Measurements from ENCODE around the gene ZBTB46.

Gene ZBTB46

DNA sequence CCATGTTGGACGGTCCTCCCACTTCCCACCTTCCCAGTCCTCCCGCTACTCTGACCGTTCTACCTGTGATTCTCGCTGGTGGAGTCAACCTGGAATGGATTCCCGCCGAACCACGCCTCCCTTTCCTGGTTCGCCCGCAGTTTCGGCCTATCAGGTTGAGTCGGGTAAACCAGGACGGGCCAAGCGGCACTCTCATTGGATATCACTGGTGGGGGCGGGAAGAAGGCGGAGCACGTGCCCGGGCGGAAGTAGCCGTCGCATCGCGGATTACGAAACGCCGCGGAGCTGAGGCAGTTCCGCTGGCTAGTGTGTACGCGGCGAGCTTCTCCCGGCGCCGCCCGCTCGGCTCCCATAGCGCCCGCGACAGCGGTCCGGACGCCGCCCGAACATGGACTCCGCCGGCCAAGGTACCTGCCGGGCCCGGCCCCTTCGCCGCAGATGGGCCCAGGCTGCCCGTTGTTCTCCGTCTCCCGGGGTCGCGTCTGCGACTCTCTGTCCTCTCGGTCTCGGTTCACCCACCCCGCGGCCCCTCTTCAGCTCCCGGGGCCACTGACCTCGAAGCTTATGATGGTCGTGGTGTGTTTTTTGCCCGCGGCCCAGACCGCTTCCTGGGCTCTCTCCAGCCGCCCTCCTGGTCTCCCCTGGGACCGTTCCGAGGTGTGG lies 34.0 kb upstream of the ZBTB46 start, which contains the start of gene TPD52L2 (continued):
- peak; percentile 66; the same call in 1 of the 2 replicates for TF ChIP-seq ZNF394 (tag by site-specific recombination; IDR thresholded peaks at IDR 0.05; ENCODE audit: borderline replicate concordance)
- no peak for TF ChIP-seq ZNF776 (tag by site-specific recombination; IDR thresholded peaks at IDR 0.05; ENCODE audit: borderline replicate concordance)
- peak; percentile 82 for TF ChIP-seq ZBTB8A (tag by site-specific recombination; IDR thresholded peaks at IDR 0.05)
- no peak for TF ChIP-seq ZNF121 (tag by site-specific recombination; IDR thresholded peaks at IDR 0.05)
- no peak for TF ChIP-seq BCL11A (tag by site-specific recombination; IDR thresholded peaks at IDR 0.05; ENCODE audit: low read depth)
- no peak for TF ChIP-seq ZNF302 (tag by site-specific recombination; IDR thresholded peaks at IDR 0.05; ENCODE audit: low read depth)
- no peak for TF ChIP-seq GFI1B (tag by site-specific recombination; IDR thresholded peaks at IDR 0.05)
- TF ChIP-seq KLF8 (tag by site-specific recombination; IDR thresholded peaks at IDR 0.05), result peak; percentile 74
- TF ChIP-seq KLF1 (tag by site-specific recombination; IDR thresholded peaks at IDR 0.05), result no peak
- TF ChIP-seq TRIM28 (IDR thresholded peaks at IDR 0.05; ENCODE audit: borderline replicate concordance, low read length), result 0 out of 2 replicates have a peak, but pooled peaks have one; percentile 57
- TF ChIP-seq, protein P1, sequence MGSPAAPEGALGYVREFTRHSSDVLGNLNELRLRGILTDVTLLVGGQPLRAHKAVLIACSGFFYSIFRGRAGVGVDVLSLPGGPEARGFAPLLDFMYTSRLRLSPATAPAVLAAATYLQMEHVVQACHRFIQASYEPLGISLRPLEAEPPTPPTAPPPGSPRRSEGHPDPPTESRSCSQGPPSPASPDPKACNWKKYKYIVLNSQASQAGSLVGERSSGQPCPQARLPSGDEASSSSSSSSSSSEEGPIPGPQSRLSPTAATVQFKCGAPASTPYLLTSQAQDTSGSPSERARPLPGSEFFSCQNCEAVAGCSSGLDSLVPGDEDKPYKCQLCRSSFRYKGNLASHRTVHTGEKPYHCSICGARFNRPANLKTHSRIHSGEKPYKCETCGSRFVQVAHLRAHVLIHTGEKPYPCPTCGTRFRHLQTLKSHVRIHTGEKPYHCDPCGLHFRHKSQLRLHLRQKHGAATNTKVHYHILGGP (tag by site-specific recombination; IDR thresholded peaks at IDR 0.05), result no peak
- TF ChIP-seq ZNF596 (tag by site-specific recombination; IDR thresholded peaks at IDR 0.05), result no peak
- no peak for TF ChIP-seq ZNF214 (tag by site-specific recombination; IDR thresholded peaks at IDR 0.05; ENCODE audit: borderline replicate concordance)
- TF ChIP-seq, protein P2, sequence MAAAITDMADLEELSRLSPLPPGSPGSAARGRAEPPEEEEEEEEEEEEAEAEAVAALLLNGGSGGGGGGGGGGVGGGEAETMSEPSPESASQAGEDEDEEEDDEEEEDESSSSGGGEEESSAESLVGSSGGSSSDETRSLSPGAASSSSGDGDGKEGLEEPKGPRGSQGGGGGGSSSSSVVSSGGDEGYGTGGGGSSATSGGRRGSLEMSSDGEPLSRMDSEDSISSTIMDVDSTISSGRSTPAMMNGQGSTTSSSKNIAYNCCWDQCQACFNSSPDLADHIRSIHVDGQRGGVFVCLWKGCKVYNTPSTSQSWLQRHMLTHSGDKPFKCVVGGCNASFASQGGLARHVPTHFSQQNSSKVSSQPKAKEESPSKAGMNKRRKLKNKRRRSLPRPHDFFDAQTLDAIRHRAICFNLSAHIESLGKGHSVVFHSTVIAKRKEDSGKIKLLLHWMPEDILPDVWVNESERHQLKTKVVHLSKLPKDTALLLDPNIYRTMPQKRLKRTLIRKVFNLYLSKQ (tag by site-specific recombination; IDR thresholded peaks at IDR 0.05; ENCODE audit: borderline replicate concordance), result no peak
- no peak for TF ChIP-seq ZNF48 (tag by site-specific recombination; IDR thresholded peaks at IDR 0.05)
- TF ChIP-seq ZNF350 (tag by site-specific recombination; IDR thresholded peaks at IDR 0.05), result no peak
- peak; percentile 62; the same call in 1 of the 2 replicates for TF ChIP-seq ZXDB (tag by site-specific recombination; IDR thresholded peaks at IDR 0.05)
- TF ChIP-seq ZNF621 (tag by site-specific recombination; IDR thresholded peaks at IDR 0.05), result no peak
- TF ChIP-seq, protein P3, sequence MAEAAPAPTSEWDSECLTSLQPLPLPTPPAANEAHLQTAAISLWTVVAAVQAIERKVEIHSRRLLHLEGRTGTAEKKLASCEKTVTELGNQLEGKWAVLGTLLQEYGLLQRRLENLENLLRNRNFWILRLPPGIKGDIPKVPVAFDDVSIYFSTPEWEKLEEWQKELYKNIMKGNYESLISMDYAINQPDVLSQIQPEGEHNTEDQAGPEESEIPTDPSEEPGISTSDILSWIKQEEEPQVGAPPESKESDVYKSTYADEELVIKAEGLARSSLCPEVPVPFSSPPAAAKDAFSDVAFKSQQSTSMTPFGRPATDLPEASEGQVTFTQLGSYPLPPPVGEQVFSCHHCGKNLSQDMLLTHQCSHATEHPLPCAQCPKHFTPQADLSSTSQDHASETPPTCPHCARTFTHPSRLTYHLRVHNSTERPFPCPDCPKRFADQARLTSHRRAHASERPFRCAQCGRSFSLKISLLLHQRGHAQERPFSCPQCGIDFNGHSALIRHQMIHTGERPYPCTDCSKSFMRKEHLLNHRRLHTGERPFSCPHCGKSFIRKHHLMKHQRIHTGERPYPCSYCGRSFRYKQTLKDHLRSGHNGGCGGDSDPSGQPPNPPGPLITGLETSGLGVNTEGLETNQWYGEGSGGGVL (tag by site-specific recombination; IDR thresholded peaks at IDR 0.05), result no peak
- TF ChIP-seq, protein P4, sequence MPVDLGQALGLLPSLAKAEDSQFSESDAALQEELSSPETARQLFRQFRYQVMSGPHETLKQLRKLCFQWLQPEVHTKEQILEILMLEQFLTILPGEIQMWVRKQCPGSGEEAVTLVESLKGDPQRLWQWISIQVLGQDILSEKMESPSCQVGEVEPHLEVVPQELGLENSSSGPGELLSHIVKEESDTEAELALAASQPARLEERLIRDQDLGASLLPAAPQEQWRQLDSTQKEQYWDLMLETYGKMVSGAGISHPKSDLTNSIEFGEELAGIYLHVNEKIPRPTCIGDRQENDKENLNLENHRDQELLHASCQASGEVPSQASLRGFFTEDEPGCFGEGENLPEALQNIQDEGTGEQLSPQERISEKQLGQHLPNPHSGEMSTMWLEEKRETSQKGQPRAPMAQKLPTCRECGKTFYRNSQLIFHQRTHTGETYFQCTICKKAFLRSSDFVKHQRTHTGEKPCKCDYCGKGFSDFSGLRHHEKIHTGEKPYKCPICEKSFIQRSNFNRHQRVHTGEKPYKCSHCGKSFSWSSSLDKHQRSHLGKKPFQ (tag by site-specific recombination; IDR thresholded peaks at IDR 0.05), result peak; percentile 63; the same call in 1 of the 2 replicates
- TF ChIP-seq, protein P5, sequence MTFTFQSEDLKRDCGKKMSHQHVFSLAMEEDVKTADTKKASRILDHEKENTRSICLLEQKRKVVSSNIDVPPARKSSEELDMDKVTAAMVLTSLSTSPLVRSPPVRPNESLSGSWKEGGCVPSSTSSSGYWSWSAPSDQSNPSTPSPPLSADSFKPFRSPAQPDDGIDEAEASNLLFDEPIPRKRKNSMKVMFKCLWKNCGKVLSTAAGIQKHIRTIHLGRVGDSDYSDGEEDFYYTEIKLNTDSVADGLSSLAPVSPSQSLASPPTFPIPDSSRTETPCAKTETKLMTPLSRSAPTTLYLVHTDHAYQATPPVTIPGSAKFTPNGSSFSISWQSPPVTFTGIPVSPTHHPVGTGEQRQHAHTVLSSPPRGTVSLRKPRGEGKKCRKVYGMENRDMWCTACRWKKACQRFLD (tag by site-specific recombination; IDR thresholded peaks at IDR 0.05), result no peak
- no peak for TF ChIP-seq ZNF791 (tag by site-specific recombination; IDR thresholded peaks at IDR 0.05)
- TF ChIP-seq, protein P6, sequence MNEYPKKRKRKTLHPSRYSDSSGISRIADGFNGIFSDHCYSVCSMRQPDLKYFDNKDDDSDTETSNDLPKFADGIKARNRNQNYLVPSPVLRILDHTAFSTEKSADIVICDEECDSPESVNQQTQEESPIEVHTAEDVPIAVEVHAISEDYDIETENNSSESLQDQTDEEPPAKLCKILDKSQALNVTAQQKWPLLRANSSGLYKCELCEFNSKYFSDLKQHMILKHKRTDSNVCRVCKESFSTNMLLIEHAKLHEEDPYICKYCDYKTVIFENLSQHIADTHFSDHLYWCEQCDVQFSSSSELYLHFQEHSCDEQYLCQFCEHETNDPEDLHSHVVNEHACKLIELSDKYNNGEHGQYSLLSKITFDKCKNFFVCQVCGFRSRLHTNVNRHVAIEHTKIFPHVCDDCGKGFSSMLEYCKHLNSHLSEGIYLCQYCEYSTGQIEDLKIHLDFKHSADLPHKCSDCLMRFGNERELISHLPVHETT (tag by site-specific recombination; IDR thresholded peaks at IDR 0.05), result no peak
- no peak for TF ChIP-seq ZNF571 (tag by site-specific recombination; IDR thresholded peaks at IDR 0.05)
- TF ChIP-seq, protein P7, sequence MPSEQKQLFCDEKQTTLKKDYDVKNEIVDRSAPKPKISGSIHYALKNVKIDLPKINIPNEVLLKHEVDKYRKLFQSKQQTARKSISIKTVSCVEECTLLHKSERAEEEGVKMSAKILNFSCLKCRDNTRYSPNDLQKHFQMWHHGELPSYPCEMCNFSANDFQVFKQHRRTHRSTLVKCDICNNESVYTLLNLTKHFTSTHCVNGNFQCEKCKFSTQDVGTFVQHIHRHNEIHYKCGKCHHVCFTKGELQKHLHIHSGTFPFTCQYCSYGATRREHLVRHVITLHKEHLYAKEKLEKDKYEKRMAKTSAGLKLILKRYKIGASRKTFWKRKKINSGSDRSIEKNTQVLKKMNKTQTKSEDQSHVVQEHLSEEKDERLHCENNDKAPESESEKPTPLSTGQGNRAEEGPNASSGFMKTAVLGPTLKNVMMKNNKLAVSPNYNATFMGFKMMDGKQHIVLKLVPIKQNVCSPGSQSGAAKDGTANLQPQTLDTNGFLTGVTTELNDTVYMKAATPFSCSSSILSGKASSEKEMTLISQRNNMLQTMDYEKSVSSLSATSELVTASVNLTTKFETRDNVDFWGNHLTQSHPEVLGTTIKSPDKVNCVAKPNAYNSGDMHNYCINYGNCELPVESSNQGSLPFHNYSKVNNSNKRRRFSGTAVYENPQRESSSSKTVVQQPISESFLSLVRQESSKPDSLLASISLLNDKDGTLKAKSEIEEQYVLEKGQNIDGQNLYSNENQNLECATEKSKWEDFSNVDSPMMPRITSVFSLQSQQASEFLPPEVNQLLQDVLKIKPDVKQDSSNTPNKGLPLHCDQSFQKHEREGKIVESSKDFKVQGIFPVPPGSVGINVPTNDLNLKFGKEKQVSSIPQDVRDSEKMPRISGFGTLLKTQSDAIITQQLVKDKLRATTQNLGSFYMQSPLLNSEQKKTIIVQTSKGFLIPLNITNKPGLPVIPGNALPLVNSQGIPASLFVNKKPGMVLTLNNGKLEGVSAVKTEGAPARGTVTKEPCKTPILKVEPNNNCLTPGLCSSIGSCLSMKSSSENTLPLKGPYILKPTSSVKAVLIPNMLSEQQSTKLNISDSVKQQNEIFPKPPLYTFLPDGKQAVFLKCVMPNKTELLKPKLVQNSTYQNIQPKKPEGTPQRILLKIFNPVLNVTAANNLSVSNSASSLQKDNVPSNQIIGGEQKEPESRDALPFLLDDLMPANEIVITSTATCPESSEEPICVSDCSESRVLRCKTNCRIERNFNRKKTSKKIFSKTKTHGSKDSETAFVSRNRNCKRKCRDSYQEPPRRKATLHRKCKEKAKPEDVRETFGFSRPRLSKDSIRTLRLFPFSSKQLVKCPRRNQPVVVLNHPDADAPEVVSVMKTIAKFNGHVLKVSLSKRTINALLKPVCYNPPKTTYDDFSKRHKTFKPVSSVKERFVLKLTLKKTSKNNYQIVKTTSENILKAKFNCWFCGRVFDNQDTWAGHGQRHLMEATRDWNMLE (tag by site-specific recombination; conservative IDR thresholded peaks at IDR 0.05; ENCODE audit: low read depth), result peak; percentile 87
